ENCODE results near the gene OMA1. TPM values are rescaled to one million over a fixed set of nuclear protein-coding genes. Genes with fewer than 3 reads are reported as not detected.

Gene OMA1
- total and polyA plus RNA-seq, 2 donors from 2014 or later: 24.8 to 42.6 TPM

GRCh38 chr1:58438468-58438867 is 108.1 kb downstream of the OMA1 start:
- peaks cover 0 to 25% (median 2%) of the 10 kb centered on the region in 3 donors for H3K4me1 ChIP-seq (ENCODE audit: control insufficient read depth in 2 of 3, insufficient read depth in 2 of 3, low read depth in 1 of 3, low read length in 3 of 3)
- H3K4me3 ChIP-seq (ENCODE audit: low read length in 3 of 3): no peak overlapping the region
- peak overlapping the region in 1 of 2 donors; percentile 3 for H3K27ac ChIP-seq (ENCODE audit: low read depth in 2 of 2, low read length in 2 of 2)
- H3K9me3 ChIP-seq (ENCODE audit: control insufficient read depth in 2 of 3, insufficient read depth in 1 of 3, low read length in 3 of 3): no peaks in the 10 kb centered on the region
- H3K27me3 ChIP-seq (ENCODE audit: control insufficient read depth, insufficient read depth, low read length): no peaks in the 10 kb centered on the region
- intact Hi-C loops (cut with DNase I): no loop called here
- no peak for DNase-seq
- no peak overlapping the region for H3K9ac ChIP-seq (ENCODE audit: low read length in 3 of 3)
- TF ChIP-seq CTCF (IDR thresholded peaks at IDR 0.05; ENCODE audit: borderline replicate concordance, extremely low read depth, insufficient read depth): no peak
- no peak for FAIRE-seq
- no peaks in the 10 kb centered on the region for H3K36me3 ChIP-seq (ENCODE audit: control insufficient read depth in 2 of 3, insufficient read depth in 3 of 3, low read length in 3 of 3)

- Histone ChIP-seq H3K9ac (ENCODE audit: low read length in 3 of 3) (no peak overlapping the region), H3K9me3 (ENCODE audit: control insufficient read depth in 2 of 3, insufficient read depth in 1 of 3, low read length in 3 of 3) (no peaks in the 10 kb centered on the region), H3K27ac (ENCODE audit: low read depth in 2 of 2, low read length in 2 of 2) (no peak overlapping the region), H3K36me3 (ENCODE audit: control insufficient read depth in 2 of 3, insufficient read depth in 3 of 3, low read length in 3 of 3) (no peaks in the 10 kb centered on the region), H3K4me3 (ENCODE audit: low read length in 3 of 3) (no peak overlapping the region), H3K27me3 (ENCODE audit: control insufficient read depth, insufficient read depth, low read length) (no peaks in the 10 kb centered on the region), H3K4me1 (ENCODE audit: control insufficient read depth in 2 of 3, insufficient read depth in 2 of 3, low read depth in 1 of 3, low read length in 3 of 3) (peaks cover 0 to 26% (median 2%) of the 10 kb centered on the region in 3 donors)
- no peak for TF ChIP-seq CTCF (IDR thresholded peaks at IDR 0.05; ENCODE audit: borderline replicate concordance, extremely low read depth, insufficient read depth)
- FAIRE-seq: no peak
- intact Hi-C loops (cut with DNase I): no loop called here
- no peak for DNase-seq
These were observed 108.9 kb downstream of the OMA1 start for GRCh38 chr1:58437623-58438022.

- H3K27me3 ChIP-seq (ENCODE audit: control insufficient read depth, insufficient read depth, low read length): no peaks in the 10 kb centered on the region
- TF ChIP-seq CTCF (IDR thresholded peaks at IDR 0.05; ENCODE audit: borderline replicate concordance, extremely low read depth, insufficient read depth): no peak
- H3K9me3 ChIP-seq (ENCODE audit: control insufficient read depth in 2 of 3, insufficient read depth in 1 of 3, low read length in 3 of 3): no peaks in the 10 kb centered on the region
- no peak overlapping the region for H3K9ac ChIP-seq (ENCODE audit: low read length in 3 of 3)
- H3K36me3 ChIP-seq (ENCODE audit: control insufficient read depth in 2 of 3, insufficient read depth in 3 of 3, low read length in 3 of 3): no peaks in the 10 kb centered on the region
- no peak for FAIRE-seq
- no peak overlapping the region for H3K4me3 ChIP-seq (ENCODE audit: low read length in 3 of 3)
- no peak overlapping the region for H3K27ac ChIP-seq (ENCODE audit: low read depth in 2 of 2, low read length in 2 of 2)
- no peak for DNase-seq
- peaks cover 0 to 19% (median 0%) of the 10 kb centered on the region in 3 donors for H3K4me1 ChIP-seq (ENCODE audit: control insufficient read depth in 2 of 3, insufficient read depth in 2 of 3, low read depth in 1 of 3, low read length in 3 of 3)
- intact Hi-C loops (cut with DNase I): no loop called here
These were observed 109.8 kb downstream of the OMA1 start for GRCh38 chr1:58436615-58437297.

All from kidney (tissue), 14 donors.